SK-N-SH (cell line): ENCODE results near the gene NAIP.
"Not testable (repeated sequence)": the region's sequence is repeated elsewhere in the genome, so short reads cannot be mapped to it uniquely, and the experiment has no call there.

Source experiments
- CHD2 ChIP-seq: fragments of 150-350 bp; IDR thresholded peaks from 2 replicates; pipeline ENCODE4 v1.6.1; 2018; ENCODE audit warnings: low read length; ENCODE audit not compliant: partially characterized antibody
- CTCF ChIP-seq: fragments of 200-600 bp; sonication (generic); IDR thresholded peaks from 2 replicates; pipeline ENCODE4 v1.6.1; 2017; ENCODE audit warnings: antibody characterized with exemption, mild to moderate bottlenecking, moderate library complexity
- EP300 ChIP-seq, 2 experiments: IDR thresholded peaks; 2 replicates each; pipeline versions ENCODE4 v1.4.0 to v1.6.1; 2012; ENCODE audit warnings: borderline replicate concordance in 1 of 2, low read depth in 1 of 2, low read length in 1 of 2
- GATA2 ChIP-seq: sonication (generic); formaldehyde crosslinking; IDR thresholded peaks from 2 replicates; pipeline ENCODE4 v1.5.0; 2020; ENCODE audit warnings: mild to moderate bottlenecking, missing genetic modification reagents
- MAX ChIP-seq: IDR thresholded peaks from 2 replicates; pipeline ENCODE4 v1.4.0; 2012; ENCODE audit warnings: low read depth
- MXI1 ChIP-seq: IDR thresholded peaks from 2 replicates; pipeline ENCODE4 v1.6.1; 2012; ENCODE audit warnings: mild to moderate bottlenecking, low read depth, low read length, improper control_type of control experiment
- RXRA ChIP-seq: IDR thresholded peaks from 2 replicates; pipeline ENCODE4 v1.4.0; 2012; ENCODE audit warnings: low read depth, mild to moderate bottlenecking, borderline replicate concordance
- SMC3 ChIP-seq: IDR thresholded peaks from 2 replicates; pipeline ENCODE4 v1.6.1; 2012; ENCODE audit warnings: low read depth, low read length, improper control_type of control experiment
- TEAD4 ChIP-seq: IDR thresholded peaks from 2 replicates; pipeline ENCODE4 v1.4.0; 2012; ENCODE audit warnings: mild to moderate bottlenecking, borderline replicate concordance; ENCODE audit not compliant: insufficient read depth
- USF2 ChIP-seq: fragments of 150-350 bp; IDR thresholded peaks from 2 replicates; pipeline ENCODE4 v1.6.1; 2017; ENCODE audit warnings: antibody characterized with exemption, low read length, low read depth, borderline replicate concordance
- ZBTB33 ChIP-seq: IDR thresholded peaks from 2 replicates; pipeline ENCODE4 v1.4.0; 2012; ENCODE audit warnings: low read depth, borderline replicate concordance

- not testable (repeated sequence) for TF ChIP-seq CTCF; EP300 (IDR thresholded peaks at IDR 0.05; ENCODE audit: borderline replicate concordance in 1 of 2, low read depth in 1 of 2, low read length in 1 of 2); MXI1; RXRA; GATA2 (CRISPR knock-in tag); SMC3; USF2; TEAD4; MAX; ZBTB33; CHD2
Measured at GRCh38 chr5:71006983-71007382, 18.2 kb downstream of the NAIP start.
